KBM-7 (cell line): ENCODE measurements around the gene ADGRG1.

Experiments used
- DNase-seq: peaks from one replicate; pipeline ENCODE4 v3.0.0-alpha.2; 2015
- in situ Hi-C: fragments of 300-500 bp; cut with MboI; formaldehyde crosslinking; loops from 2 replicates; pipeline ENCODE4 v1.14.3; 2020; ENCODE audit warnings: low sequenced_read_pairs, low pct_unique_long_range_greater_than_20kb, mixed read lengths

Gene ADGRG1

GRCh38 chr16:57672416-57672815 lies 44.0 kb downstream of the ADGRG1 start:
- in situ Hi-C loops = no loop called here
- no peak for DNase-seq

GRCh38 chr16:57672824-57673223 lies 44.4 kb downstream of the ADGRG1 start:
- DNase-seq = no peak
- in situ Hi-C loops = no loop called here

GRCh38 chr16:57675741-57676551 lies 47.5 kb downstream of the ADGRG1 start:
- in situ Hi-C loops = no loop called here
- peak; percentile 77 for DNase-seq

GRCh38 chr16:57676553-57677085 lies 48.2 kb downstream of the ADGRG1 start:
- no peak for DNase-seq
- in situ Hi-C loops = no loop called here

GRCh38 chr16:57677622-57678369 lies 49.4 kb downstream of the ADGRG1 start:
- DNase-seq = no peak
- in situ Hi-C loops = no loop called here

DNA sequence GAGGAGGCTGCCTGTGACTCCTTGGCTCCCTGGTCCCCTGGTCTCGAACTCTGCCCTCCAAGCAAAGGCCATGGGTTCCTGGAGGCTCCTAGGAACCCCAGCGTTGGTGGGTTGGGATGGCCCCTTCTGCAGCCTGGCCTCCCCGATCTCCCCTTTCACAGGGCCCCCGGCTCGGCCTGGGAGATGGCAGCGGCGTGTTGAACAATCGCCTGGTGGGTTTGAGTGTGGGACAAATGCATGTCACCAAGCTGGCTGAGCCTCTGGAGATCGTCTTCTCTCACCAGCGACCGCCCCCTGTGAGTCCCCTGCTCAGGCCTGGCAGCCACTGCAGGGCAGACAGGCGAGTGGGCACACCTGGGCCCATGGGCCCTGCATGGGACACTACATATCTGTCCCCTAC lies 50.6 kb downstream of the ADGRG1 start:
- DNase-seq = no peak

DNA sequence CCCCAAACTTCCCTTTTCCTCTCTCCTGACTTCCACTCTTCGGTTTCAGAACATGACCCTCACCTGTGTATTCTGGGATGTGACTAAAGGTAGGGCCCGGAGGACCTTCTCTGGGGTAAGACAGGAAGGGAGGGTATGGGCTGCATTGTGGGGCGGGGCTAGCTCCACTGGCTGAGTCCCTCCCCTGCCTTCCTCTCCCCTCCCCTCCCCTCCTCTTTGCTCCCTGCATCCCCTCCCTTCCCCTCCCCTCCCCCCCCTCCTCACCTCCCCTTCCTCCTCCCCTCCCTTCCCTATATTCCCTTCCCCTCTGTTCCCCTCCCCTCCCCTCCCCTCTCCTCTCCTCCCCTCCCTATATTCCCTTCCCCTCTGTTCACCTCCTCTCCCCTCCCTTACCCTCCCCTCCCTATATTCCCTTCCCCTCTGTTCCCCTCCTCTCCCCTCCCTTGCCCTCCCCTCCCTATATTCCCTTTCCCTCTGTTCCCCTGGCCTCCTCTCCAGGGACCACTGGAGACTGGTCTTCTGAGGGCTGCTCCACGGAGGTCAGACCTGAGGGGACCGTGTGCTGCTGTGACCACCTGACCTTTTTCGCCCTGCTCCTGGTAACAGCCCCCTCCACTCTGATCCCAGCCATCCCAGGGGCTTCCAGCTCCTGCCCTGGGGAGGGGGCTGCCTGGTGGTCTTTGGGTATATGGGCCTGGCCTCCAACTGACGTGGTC lies 51.5 kb downstream of the ADGRG1 start:
- in situ Hi-C loops = no loop called here
- peak; percentile 53 for DNase-seq

More for the DNA sequence above, 50.6 kb downstream of the ADGRG1 start:
- in situ Hi-C loops = no loop called here

DNA sequence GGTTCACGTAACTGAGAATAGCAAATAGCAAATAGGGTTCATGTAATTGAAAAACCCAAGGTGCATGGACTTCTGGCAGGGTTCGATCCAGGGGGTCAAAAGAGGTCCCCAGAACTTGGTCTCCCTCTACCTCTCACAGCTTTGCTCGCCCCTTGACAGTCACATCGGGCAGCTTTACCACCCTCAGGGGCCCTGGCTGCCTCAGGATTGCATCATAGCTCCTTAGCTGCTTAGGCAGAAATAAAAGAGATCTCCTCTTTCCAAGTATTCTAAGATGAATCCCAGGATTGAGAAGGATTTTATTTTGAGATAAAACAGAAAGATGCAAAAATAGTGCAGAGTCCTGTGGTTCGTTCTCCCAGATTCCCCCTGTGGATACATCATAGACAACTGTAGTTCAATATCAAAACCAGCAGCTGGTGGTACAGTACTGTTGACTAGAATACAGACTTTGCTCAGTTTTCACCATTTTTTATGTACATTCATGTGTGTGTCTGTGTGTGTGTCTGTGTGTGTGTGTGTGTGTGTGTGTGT lies 52.5 kb downstream of the ADGRG1 start:
- in situ Hi-C loops = no loop called here
- peak; percentile 35 for DNase-seq

GRCh38 chr16:57681950-57682728 lies 53.7 kb downstream of the ADGRG1 start:
- no peak for DNase-seq
- in situ Hi-C loops = no loop called here

GRCh38 chr16:57682809-57683635 lies 54.6 kb downstream of the ADGRG1 start:
- in situ Hi-C loops = no loop called here
- DNase-seq = no peak

GRCh38 chr16:57683636-57684545 lies 55.5 kb downstream of the ADGRG1 start:
- no peak for DNase-seq
- in situ Hi-C loops = no loop called here

DNA sequence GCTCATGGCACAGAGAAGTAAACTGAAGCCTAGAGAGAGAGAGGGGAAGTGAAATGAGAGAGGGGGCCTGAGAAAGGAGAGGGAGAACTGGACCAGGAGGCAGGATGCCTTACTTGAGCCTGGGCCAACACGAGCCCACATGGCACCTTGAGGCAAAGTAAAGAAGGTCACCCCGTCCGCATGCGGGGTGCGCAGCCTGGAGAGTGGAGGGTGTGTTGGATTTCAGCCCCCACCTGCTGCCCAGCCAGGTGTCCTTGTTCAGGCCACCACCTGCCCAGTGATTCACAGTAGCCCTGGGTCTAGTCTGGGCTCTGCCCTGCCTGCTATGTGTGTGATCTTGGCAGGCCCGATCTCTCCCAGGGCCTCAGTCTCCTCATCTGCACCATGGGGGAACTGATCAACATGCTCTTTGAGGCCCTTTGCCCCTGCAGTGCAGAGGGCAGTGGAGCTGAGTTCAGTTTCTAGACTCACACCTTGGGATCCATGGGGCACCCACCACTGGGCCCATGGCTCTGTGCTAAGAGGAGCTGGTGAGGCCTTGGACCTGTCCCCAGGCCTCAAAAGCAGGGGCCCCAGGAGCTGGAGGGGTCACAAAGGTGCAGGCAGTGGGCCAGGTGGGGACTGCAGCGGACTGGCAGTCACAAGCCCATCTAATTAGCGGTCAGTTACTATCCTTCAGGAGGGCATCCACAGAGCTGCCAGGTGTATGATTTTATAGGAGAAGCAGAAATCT lies 56.4 kb downstream of the ADGRG1 start:
- no peak for DNase-seq
- in situ Hi-C loops = no loop called here

GRCh38 chr16:57685633-57686032 lies 57.2 kb downstream of the ADGRG1 start:
- in situ Hi-C loops = no loop called here

DNA sequence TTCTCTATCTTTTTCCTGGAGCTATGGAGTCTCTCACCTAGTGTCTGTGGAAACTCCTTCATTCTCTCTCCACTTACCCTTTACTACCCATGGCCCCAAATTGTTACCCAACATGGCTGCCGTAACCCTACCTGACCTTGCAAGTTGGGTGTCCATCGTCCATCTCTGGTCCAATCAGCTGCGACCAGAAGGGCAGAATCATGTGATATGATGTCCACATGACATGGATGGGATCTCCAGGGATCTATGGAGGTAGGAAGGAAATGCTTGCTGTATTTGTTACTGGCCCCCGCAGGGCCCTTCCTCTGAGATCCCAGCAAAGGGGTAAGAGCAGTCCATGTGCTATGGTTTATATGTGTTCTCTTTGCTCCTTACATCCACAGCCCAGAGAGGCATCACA lies 58.1 kb downstream of the ADGRG1 start:
- DNase-seq = no peak
- in situ Hi-C loops = no loop called here

More at GRCh38 chr16:57685633-57686032, 57.2 kb downstream of the ADGRG1 start:
- no peak for DNase-seq

DNA sequence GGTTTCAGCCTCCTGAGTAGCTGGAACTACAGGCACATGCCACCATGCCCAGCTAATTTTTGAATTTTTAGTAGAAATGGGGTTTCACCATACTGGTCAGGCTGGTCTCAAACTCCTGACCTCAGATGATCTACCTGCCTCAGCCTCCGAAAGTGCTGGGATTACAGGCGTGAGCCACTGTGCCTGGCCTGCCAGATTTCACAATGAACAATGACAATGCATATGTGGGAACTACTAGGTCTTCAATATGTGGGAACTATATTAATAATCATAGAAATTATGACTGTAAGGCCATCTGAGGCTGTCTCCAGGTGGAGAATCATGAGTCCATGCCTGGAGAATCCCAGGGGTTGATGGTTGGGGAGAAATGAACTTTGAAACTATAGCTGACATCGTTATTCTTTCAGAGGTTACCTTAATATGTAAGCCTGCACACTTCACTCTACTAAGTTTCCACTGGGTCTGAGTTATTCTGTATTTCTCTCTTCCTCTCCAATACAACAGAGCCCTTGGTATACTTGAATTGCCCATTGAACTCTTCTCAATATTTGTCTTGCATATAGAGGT lies 59.0 kb downstream of the ADGRG1 start:
- no peak for DNase-seq

DNA sequence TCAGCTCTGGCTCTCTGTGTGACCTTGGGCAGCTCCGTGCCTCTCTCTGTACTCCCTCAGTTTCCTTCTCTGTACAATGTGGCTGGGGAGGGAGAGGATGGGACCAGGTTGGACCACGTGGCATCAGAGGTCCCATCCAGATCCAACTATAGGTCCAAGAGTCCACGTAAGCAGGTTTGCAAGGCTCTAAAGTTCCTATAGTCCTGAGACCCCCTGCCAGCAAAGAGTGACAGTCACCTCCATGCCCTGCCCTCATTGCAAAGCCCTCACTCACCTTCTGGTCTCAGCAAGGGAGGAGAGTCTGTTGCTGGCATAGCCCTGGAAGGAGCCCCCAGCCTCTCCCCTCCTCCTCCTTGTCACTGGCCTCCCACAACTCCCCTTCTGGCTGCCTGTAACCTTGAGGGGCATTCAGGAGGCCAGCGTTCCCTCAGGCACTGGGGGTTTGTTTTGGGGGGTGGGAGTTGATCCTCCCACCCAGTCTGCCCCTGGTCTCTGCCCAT lies 60.1 kb downstream of the ADGRG1 start:
- DNase-seq = no peak
- in situ Hi-C loops = no loop called here

More for the DNA sequence above, 59.0 kb downstream of the ADGRG1 start:
- in situ Hi-C loops = no loop called here
